ENCODE data around the gene TSPAN31.

TSPAN31 gene

GRCh38 chr12:57793920-57794319 lies 49.1 kb downstream of the TSPAN31 start:
- TF ChIP-seq CTCF (IDR thresholded peaks at IDR 0.05), result no peak

GRCh38 chr12:57795354-57795753 lies 50.5 kb downstream of the TSPAN31 start:
- TF ChIP-seq CTCF (IDR thresholded peaks at IDR 0.05), result no peak

DNA sequence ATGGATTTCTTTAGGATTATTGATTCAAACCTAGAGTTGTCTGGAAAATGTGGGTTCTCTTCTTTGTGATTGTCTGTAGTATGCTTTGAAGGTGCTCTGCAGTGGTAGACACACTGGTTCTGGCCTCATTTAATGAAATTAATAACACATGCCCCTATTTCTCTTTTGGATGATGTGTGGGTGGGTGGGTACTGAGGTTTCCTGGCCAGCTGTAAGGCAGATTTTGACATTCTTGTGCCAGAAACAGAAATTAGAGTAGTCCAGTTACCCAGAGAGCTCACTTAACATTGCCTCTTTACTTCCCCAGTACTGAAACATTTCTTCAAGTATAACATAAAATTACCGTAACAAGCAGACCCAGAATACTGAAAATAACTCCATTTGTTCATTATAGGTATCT lies 52.2 kb downstream of the TSPAN31 start:
- TF ChIP-seq CTCF (IDR thresholded peaks at IDR 0.05), result no peak

GRCh38 chr12:57797933-57798332 lies 53.1 kb downstream of the TSPAN31 start:
- no peak for TF ChIP-seq CTCF (IDR thresholded peaks at IDR 0.05)
